Mesenteric fat pad (tissue), 1 donor: ENCODE measurements around the gene BICD1. TPM values are rescaled to one million over a fixed set of nuclear protein-coding genes. Genes with fewer than 3 reads are reported as not detected.
"Not testable (repeated sequence)": the region's sequence is repeated elsewhere in the genome, so short reads cannot be mapped to it uniquely, and the experiment has no call there.

Experiments used
- DNase-seq: peaks from one replicate; pipeline ENCODE4 v3.0.0-alpha.2; 2020; ENCODE audit warnings: low spot score
- total RNA-seq: library from RNA; stranded (reverse); fragmentation: NEBNext Ultra II Directional; extraction: Animal tissue kit (Norgen Biotek cat#: 25700); gene quantifications from one replicate; pipeline ENCODE4 v1.2.1, GENCODE V29; 2021
- donor health status: DM: yes; HTN: yes; CAD: no.

BICD1 gene
- total RNA-seq, 1 donor from 2014 or later: 21.9 TPM

DNA sequence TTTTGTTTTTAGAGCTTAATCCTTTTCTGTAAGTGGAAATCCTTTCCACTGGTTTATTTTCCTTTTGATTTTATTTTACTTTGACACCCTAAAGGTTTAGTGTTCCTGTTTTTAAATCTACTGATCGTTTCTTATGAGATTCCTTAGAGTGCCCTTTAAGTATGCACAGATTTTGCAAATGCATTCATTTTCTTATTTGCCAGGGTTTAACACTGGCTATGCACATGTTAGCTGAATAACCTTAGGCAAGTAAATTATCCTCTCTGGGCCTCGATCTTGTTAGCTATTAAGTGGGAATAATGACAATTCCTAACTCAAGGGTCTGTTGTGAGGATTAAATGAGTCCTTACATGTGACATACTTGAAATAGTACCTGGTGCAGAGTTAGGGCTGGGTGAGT is 136.0 kb downstream of the BICD1 start:
- DNase-seq: no peak

DNA sequence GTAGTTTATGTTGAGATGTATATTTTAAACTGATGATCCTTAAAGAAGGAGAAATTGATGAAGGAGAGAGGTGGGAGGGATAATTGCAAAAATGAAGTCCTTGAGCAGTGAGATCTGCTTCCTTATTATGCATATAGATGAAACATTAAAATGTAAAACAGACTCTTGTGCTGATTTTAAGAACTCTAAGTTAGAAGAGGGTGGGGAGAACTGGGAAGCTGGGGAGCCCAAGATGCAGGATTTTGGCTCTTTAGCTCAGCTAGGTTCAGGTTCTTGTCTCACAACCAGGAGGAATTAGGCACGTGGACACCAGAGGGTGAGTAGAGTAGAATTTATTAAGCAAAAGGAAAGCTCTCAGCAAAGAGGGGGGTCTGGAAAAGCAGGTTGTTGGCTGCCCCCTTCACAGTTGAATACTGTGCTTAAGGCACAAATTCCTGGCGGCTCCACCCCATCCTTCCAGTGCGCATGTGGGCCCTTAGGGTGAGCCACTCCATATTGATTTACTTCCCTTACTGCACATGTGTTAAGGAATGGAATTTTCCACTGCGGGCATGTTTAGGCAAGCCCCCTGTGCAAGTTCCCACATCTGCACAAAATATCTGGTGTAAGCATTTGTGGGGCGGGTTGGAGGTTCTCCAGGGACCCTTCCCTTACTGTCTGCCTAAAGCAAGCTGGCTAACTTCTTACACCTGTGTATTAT is 141.9 kb downstream of the BICD1 start:
- no peak for DNase-seq

DNA sequence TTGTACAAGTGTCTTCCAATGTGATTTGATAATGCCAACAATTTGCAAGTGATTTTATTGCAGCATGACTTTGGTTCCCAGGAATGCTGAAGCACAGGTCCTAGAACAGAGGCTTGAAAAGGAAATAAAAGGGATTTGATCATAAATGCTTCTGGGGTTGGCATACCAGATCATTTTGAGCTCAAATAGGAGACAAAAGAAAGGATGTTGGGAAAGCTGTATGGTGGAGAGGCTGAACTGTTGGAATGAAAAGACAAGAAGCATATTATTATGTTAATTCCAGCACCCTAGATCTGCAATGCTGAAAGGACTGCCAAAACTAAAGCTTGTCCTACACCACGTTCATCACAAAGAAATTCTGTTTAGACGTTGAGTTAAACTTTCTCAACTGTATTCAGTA is 143.1 kb downstream of the BICD1 start:
- no peak for DNase-seq

DNA sequence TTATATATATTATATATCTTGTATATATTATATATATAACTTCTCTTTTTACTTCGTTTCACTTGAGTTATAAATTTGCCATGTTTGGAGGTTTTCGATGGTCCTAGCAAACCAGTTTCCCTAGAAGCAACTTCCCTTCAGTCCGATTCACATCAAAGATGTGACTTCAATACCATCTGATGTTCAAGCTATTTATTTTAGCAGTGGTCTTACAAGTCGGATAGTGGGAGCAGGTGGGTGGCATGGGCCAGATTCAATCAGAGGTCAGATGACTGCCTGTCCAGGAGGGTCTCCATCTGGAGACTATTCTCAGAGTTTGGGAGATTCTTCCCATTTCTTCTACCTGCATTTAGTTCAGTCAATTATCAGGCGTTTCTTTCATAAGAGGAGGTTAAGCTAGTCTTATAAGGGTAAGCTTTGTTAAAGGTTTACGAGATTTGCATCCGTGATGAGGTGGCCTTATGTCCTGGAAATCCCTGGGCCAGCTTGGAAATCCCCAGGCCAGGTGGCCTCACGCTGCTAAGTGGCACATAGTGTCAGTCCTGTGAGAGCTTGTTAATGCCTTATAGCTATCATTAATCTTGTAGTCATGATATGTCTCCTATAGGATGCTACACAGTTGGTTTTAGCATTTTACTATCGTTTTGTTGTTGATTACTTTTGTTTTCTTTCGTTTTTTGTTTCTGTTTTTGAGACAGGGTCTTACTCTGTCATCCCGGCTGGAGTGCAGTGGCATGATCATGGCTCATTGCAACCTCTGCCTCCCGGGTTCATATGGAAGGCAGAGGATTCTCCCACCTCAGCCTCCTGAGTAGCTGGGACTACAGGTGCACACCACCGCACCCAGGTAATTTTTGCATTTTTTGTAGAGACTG is 145.8 kb downstream of the BICD1 start:
- DNase-seq: no peak

DNA sequence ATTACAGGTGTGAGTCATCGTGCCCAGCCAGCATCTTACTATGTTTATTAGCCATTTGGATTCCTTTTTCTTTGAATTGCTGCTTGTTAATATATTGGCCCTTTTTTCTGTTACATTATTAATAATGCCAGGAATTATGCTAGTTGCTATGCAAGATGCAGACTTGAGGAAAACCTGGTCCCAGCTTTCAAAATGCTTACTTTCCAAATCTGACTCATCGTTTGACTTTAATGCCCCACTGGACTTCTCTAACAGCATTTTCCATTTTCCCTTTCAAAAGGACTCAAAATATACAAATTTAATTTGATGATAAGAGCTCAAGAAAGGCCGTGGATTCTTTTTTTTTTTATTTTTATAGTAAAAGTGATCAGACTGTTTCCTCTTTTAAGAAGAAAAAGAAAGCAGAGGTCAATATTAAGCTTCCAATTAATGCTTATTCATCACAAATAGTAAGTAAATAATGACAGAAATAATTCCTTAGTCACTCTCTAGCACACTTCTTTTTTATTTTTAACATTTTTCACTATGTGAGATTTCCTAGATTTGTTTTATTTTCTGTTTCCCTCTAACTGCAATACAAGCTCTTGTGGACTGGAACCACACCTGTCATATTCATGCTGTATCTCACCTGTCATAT is 146.6 kb downstream of the BICD1 start:
- DNase-seq: no peak

DNA sequence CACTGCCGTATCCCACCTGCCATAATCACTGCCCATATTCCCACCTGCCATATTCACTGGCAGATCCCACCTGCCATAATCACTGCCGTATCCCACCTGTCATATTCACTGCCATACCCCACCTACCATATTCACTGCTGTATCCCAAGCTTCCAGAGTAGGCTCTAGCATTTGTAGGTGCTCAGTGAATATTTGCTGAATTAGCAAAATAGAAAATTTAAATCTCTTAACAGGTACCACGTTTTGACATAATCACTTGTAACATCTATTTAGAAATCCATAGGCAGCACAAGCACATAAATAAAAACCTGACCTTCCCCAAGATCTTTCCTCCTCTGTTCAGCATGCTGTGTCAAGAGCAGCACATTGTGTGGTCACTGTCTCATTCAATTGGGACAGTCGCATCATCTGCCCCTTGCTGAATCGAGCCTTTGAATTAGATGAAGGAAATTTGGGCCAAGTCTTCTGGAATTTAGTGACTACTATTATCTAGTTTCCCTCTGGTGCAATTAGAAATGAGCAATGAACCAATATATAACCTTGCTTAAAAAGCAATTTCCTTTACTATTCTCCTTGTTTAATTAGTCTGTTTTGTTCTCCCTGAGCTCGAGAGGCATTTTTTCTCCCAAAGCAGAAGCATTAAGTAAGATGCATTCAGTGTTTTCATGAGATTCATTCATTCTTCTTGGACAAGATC is 147.8 kb downstream of the BICD1 start:
- no peak for DNase-seq

DNA sequence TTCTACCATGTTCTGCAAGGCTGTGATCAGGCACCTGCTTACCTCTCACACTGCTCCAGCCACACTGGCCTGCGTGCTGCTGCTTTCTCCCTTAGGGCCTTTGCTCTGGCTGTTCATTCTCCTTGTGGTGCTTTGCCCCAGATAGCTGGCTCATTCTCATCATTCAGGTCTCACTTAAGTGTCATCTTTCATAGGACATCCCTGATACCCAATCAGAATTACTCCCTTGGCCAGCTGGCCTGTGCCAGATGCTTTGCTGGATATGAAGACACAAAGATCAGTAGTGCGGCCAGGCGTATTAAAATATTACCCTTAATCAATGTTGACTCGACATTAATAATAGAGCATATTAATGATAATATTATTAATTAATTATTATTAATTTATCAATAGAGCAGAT is 148.9 kb downstream of the BICD1 start:
- DNase-seq: no peak

DNA sequence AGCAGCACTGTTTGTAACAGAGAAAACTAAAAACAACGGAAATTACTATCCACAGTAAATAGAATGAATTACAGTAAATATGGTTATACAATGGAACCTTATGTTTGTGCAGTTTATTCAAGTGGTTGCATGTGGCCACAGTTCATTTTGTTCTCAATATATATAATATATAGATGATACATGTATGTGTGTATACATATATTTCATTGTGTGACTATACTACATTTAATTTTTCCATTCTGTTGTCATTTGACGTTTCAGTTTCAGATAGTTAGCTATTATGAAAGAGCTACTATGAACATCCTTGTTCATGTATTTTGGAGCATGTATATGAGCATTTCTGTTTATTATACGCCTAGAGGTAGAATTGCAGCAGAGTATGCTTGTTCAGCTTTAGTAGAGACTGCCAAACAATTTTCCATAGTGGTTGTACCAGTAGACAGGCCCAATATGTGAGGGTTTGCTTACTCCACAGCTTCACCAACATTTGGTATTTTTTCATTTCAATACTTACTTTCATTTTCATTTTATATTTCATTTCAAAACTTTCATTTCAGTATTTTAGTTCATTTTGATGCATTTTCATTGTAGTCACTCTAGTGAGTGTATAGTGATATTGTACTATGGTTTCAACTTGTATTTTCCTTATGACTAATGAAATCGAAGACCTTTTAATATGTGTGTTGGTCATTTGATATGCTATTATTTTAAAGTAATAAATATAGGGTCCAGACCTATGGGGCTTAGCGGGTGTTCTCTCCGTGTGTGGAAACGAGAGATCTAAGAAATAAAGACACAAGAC is 151.2 kb downstream of the BICD1 start:
- DNase-seq: no peak

DNA sequence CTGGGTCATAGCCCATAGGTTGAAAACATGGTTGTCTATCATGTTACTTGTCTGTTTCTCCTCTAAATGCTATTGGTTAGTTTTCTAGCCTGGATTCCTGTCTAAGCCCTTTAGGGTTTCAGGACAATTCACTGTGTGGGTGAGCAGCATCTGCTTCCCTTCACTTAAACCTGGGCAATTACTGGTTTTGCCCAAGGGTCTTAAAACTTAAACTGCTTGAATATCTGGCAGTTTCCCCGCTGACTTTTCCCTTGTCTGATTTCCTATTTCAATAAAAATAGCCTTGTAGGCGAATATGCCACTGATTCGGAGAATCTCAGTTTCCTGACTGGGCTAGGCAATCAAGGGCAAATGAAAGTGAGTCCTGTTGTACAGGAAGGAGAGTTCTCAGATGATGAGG is 154.0 kb downstream of the BICD1 start:
- no peak for DNase-seq

DNA sequence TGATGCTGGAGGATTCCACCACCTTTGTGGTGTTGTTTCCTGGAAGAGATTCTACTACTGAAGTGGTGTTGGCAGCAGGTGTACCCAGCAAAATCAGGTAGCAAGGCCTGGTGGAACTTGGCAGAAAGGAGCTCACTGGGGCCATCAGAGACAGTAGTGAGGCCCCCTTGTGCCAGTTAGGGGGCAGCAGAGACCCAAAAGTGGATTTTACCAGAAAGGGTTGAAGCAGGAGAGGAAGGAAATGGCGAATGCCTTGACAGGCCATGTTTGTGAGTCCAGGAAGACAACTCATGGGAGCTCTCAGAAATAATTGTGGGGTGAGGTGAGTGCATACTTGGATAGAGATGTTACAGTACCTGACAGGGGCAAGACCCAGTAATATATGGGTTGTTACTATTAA is 155.0 kb downstream of the BICD1 start:
- DNase-seq: no peak

DNA sequence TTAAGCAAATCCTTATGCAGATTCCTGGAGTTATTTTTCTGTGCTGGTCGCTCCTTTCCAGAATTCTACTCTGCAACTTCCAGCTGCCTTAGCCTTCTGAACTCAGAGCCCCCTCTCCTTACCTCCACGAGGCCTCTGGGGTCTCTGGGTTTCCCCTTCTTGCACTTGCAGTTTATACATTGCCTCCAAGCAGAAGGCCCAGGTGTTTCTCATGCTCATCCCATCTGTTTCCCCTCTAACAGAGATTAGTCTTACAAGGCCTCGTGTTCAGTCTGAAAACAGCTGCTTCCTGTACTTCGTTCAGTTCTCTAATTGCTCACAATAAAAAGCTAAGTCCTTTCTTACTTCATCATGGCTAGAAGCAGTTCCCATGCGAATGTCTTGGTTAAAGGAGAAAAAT is 158.3 kb downstream of the BICD1 start:
- no peak for DNase-seq

DNA sequence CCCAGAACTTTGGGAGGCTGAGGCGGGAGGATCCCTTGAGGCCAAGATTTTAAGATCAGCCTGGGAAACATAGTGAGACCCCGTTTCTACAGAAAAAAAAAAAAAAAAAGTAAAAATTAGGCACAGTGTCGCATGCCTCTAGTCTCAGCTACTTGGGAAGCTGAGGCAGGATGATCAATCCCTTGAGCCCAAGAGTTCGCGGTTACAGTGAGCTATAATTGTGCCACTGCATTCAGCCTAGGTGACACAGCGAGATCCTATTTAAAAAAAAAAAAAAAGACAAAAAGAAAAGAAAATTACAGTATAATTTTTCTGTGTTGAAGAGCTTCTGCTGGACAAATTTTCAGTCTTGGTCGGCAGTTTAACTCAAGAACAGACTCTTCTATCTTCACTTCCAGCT is 158.8 kb downstream of the BICD1 start:
- no peak for DNase-seq

DNA sequence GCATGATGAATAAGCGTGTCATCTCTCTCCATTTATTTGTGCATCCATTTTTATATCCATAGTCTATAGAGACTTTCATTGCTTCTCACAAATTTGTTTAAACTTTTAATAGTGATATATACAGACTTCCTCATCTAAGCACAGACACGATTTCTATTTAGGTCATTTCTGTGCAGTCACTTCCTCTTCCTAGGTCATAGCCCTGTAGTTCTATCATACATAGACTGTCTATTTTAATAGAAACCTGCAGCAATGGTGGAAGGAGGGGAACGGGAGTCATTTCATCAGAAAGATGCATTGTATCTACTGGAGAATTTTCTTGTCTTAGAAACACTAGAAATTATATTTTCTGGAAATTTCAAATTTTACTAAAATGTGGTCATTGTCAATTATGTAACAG is 159.3 kb downstream of the BICD1 start:
- no peak for DNase-seq

DNA sequence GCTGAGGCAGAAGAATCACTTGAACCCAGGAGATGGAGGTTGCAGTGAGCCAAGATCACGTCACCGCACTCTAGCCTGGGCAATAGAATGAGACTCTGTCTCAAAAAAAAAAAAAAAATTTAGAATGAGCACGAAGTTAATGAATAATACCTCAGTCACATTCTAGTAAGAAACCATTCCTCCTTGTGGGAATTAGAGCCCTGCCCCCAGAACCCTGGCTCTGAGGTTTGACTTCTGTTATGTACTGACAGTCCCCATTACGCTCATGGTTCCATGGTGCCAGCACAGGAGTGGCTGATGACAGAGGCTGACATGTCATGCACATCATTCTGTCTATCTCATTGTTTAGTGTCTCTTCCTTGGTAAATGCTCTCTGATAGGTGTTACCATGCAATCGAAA is 160.1 kb downstream of the BICD1 start:
- no peak for DNase-seq

DNA sequence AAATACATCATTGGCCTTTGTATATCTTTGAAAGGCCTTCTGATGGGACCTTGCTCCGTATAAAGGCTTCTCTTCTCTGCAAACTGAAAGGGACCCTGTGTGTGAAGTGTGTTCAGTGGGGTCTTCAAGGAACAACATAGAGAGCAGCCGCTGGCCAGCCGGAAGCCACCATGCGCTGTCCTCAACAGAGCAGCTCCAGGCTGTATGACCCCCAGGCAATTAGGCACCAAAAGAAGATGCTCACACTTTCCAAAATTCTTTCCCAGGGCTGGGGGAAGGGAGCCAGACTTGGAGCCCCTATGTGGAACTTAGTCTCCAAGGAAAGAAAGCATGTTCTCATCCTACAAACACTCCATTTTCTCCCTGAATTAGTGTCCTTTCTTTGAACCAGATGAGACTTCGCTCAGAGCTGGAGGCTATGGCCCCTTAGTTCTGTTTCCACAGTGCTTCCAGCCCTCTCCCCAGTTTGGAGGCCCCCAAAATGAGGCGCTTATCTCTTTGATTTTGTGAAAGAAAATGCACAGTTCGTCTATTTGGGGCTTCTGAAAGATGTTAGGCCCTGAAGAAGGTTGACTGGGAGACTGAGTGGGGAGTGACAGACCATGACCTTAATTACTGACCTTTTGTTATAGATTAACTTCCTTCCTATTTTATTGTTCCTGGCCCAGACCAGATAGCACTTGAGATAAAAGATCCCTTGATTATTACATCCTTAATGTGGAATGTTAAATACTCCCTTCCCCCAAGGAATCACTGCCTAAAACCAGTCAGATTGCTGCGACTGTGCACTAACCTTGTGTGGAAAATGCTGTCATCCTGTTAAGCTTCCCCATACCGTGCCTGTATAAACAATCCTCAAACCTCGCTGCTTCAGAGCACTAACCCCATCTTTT is 164.4 kb downstream of the BICD1 start:
- DNase-seq: no peak

DNA sequence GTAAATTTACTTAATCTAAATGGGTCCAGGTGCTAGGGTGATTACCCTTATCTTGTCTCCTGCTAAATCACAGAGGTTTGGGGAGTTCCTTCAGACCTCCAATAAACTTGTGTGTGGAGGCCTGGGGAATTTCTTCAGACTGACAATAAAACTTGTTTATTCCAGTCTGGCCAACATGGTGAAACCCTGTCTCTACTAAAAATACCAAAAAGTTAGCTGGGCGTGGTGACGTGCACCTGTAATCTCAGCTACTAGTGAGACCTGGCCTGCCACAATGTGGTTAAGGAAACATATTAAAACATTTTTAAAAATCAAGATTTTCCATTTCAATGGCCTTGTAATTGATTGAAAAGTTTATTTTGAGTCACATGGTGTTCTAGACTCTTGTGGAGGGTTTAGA is 165.8 kb downstream of the BICD1 start:
- DNase-seq: no peak

DNA sequence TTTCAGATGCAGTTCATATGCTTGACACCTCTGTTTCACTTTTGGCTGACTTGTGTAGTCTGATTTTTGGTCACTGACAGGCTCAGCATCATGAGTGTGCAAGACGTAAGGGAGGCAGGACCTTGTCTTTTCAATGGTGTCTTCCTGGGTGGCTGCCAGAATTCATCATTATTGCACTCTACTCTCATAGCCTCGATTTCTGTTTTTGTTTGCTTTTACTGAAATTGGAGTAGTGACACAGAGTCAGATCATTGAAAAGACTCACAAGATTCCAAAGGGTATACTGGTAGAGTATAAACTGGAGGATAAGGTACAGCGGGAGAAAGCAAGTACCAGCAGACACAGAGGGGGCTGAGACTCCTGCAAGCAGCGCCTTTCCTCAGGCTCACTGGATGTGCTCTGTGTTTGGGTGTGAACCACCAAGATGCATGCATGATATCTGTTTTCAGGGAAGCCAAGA is 166.4 kb downstream of the BICD1 start:
- no peak for DNase-seq

DNA sequence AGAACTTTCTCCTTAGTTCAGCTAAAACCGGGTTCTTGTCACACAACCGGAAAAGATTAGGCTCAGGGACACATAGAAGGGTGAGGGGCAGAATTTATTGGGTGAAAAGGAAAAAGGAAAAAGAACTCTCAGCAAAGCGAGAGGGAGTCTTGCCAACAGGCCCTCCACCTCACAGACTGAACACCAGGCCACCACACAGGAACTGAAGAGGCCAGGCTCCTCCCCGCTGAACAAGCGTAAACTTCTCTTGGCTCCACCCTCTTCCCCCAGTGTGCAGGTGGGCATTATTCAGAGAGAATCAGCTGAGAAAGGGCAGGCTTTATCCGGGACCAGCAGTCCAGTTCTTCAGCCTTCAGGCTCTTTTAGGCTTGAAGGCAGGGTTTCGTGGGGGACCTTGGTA is 167.1 kb downstream of the BICD1 start:
- no peak for DNase-seq

DNA sequence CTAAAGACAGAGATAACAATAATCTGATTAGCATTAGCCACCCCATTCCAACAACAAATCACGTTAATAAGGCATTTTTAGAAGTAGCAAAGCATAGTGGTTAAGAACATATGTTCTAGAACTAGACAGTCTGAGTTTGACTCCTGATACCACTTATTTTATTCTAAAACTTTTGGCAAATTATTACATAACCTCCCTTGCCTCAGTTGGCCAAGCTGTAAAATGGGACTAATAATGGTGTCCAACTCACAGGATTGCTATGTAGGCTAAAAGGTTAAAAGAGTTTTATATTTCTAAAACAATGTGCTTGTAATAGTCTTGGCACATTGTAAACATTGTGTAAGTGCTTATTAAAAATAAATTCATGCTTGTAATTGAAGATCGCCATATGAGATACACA is 168.0 kb downstream of the BICD1 start:
- no peak for DNase-seq

DNA sequence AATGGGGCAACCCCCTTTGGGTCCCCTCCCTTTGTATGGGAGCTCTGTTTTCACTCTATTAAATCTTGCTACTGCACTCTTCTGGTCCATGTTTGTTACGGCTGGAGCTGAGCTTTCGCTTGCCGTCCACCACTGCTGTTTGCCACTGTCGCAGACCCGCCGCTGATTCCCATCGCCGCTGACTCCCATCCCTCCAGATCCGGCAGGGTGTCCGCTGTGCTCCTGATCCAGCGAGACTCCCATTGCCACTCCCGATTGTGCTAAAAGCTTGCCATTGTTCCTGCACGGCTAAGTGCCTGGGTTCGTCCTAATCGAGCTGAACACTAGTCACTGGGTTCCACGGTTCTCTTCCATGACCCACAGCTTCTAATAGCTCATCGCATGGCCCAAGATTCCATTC is 168.9 kb downstream of the BICD1 start:
- not testable (repeated sequence) for DNase-seq
